ENCODE measurements around the gene RRM2.

Gene RRM2

DNA sequence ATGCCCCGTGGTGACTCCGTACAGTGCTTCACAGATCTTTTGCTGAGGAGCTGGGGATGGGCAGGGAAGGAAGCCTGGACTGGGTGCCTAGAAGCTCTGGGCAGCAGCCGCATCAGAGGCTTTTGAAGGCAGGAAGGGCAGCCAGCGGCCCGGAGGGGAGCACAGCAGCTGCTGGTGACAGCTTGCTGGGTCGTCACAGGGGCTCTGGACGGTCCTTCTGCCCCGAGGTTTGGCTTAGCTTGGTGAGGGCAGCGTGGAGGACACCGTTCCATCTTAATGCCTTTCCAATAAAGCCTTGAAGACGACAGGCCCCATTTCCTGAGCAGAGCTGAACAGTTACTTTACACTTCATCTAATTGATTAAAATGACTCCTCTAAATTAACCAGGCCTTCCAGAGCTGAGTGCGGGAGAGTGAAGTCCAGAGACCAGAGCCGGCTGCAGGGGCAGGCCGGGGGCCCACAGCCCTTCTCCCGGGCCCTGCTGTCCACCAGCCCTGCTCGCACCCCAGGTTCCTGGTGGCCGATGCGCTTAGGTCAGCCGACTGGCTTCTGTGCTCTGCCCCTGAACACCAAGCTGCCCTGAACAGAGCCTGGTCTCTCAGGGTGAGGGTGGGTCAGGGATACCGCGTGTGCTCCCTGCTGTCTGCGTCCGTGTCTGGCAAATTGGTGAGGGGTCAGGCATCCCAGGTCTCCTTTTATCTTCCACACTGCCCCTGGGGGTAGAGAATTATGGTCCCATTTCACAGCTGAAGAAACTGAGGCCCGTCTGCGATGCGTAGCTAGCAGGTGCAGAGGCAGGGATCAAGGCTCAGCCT, 43.5 kb downstream of the RRM2 start:
- Histone ChIP-seq H3K27me3 (ENCODE audit: insufficient read depth, low read length, poor library complexity, severe bottlenecking) (no peaks in the 10 kb centered on the region), H3K4me2 (ENCODE audit: low read depth, low read length, poor library complexity, severe bottlenecking) (no peak overlapping the region), H3K4me1 (ENCODE audit: insufficient read depth, low read length, poor library complexity, severe bottlenecking) (no peaks in the 10 kb centered on the region), H2AFZ (ENCODE audit: low read length) (no peak overlapping the region), H3K79me2 (ENCODE audit: insufficient read depth, low read length) (no peaks in the 10 kb centered on the region), H4K20me1 (ENCODE audit: insufficient read depth, low read length, poor library complexity, severe bottlenecking) (no peaks in the 10 kb centered on the region), H3K9me2 (replicated peaks; ENCODE audit: low read depth, low read length) (no peaks in the 10 kb centered on the region), H3F3A (ENCODE audit: low read depth) (no peaks in the 10 kb centered on the region), H3K9me3 (ENCODE audit: insufficient read depth, low read depth, low read length) (no peaks in the 10 kb centered on the region), H3K36me3 (ENCODE audit: insufficient read depth, low read length) (peaks cover 60% of the 10 kb centered on the region; the same call in 1 of the 2 replicates), H3K9ac (ENCODE audit: low read depth, low read length, poor library complexity, severe bottlenecking) (no peak overlapping the region), H3K4me3 (ENCODE audit: low read length, poor library complexity, severe bottlenecking) (no peak overlapping the region)
- no peak for TF ChIP-seq EZH2phosphoT487 (IDR thresholded peaks at IDR 0.05; ENCODE audit: borderline replicate concordance)
- TF ChIP-seq, protein P1, sequence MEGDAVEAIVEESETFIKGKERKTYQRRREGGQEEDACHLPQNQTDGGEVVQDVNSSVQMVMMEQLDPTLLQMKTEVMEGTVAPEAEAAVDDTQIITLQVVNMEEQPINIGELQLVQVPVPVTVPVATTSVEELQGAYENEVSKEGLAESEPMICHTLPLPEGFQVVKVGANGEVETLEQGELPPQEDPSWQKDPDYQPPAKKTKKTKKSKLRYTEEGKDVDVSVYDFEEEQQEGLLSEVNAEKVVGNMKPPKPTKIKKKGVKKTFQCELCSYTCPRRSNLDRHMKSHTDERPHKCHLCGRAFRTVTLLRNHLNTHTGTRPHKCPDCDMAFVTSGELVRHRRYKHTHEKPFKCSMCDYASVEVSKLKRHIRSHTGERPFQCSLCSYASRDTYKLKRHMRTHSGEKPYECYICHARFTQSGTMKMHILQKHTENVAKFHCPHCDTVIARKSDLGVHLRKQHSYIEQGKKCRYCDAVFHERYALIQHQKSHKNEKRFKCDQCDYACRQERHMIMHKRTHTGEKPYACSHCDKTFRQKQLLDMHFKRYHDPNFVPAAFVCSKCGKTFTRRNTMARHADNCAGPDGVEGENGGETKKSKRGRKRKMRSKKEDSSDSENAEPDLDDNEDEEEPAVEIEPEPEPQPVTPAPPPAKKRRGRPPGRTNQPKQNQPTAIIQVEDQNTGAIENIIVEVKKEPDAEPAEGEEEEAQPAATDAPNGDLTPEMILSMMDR (conservative IDR thresholded peaks at IDR 0.05; ENCODE audit: low read length): no peak

DNA sequence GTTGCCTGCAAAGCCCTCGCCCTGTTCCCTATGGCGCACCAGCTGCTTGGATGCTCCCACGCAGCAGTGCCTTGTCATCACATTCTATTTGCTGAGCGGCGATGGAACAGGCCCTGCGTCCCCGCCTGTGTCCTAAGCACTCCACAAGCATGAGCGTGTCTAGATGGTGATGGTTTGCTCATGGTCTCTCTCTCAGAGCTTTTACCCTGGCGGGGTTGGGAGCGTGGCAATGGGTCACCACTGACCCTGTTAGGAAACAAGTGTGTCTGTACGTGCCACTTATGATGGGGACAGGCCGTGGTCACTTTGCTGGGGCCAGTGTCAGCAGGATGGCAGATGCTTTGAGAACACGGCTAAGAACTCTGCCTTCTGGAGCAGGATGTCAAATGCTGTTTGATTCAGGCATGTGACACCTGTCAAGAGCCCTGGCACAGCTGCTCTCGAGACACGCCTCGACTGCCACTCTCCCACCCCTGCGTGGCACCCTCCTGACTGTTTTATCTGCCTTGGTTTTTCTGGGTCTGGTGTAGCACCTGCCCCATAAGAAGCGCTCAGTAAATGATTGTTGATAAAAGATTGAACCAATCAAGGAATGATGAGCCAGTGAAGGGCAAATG, 44.2 kb downstream of the RRM2 start:
- Histone ChIP-seq H3K9ac (ENCODE audit: low read depth, low read length, poor library complexity, severe bottlenecking) (no peak overlapping the region), H3K9me3 (ENCODE audit: insufficient read depth, low read depth, low read length) (no peaks in the 10 kb centered on the region), H3K4me2 (ENCODE audit: low read depth, low read length, poor library complexity, severe bottlenecking) (no peak overlapping the region), H3F3A (ENCODE audit: low read depth) (no peaks in the 10 kb centered on the region), H4K20me1 (ENCODE audit: insufficient read depth, low read length, poor library complexity, severe bottlenecking) (no peaks in the 10 kb centered on the region), H3K36me3 (ENCODE audit: insufficient read depth, low read length) (peaks cover 60% of the 10 kb centered on the region; the same call in 1 of the 2 replicates), H2AFZ (ENCODE audit: low read length) (no peak overlapping the region), H3K4me3 (ENCODE audit: low read length, poor library complexity, severe bottlenecking) (no peak overlapping the region), H3K4me1 (ENCODE audit: insufficient read depth, low read length, poor library complexity, severe bottlenecking) (no peaks in the 10 kb centered on the region), H3K79me2 (ENCODE audit: insufficient read depth, low read length) (no peaks in the 10 kb centered on the region), H3K27me3 (ENCODE audit: insufficient read depth, low read length, poor library complexity, severe bottlenecking) (no peaks in the 10 kb centered on the region), H3K9me2 (replicated peaks; ENCODE audit: low read depth, low read length) (no peaks in the 10 kb centered on the region)
- TF ChIP-seq, protein P1 (conservative IDR thresholded peaks at IDR 0.05; ENCODE audit: low read length): no peak
- no peak for TF ChIP-seq EZH2phosphoT487 (IDR thresholded peaks at IDR 0.05; ENCODE audit: borderline replicate concordance)

DNA sequence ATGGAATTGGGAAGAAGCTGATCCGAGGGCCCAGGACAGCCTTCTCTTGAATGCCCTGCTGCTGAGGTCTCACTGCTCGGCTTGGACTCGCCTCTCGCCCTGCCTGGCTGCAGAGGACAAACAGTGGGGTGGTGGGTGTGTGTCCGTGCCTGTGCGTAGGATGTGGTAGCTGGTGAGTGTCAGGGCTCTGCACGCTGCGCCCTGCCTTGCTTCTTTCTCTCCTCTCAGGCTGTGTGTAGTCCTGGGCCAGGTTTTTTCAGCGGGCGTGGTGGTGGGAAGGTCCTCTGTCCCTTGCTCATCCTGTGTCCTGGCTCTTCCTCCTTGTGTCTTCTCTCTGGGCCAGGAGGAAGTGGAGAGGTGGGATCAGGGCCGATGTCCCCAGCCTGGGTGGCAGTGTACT, 44.8 kb downstream of the RRM2 start:
- Histone ChIP-seq H3K9me2 (replicated peaks; ENCODE audit: low read depth, low read length) (no peaks in the 10 kb centered on the region), H3K9ac (ENCODE audit: low read depth, low read length, poor library complexity, severe bottlenecking) (no peak overlapping the region), H3K36me3 (ENCODE audit: insufficient read depth, low read length) (peaks cover 60% of the 10 kb centered on the region; the same call in 1 of the 2 replicates), H2AFZ (ENCODE audit: low read length) (no peak overlapping the region), H3K79me2 (ENCODE audit: insufficient read depth, low read length) (no peaks in the 10 kb centered on the region), H3K27me3 (ENCODE audit: insufficient read depth, low read length, poor library complexity, severe bottlenecking) (no peaks in the 10 kb centered on the region), H4K20me1 (ENCODE audit: insufficient read depth, low read length, poor library complexity, severe bottlenecking) (no peaks in the 10 kb centered on the region), H3F3A (ENCODE audit: low read depth) (no peaks in the 10 kb centered on the region), H3K4me3 (ENCODE audit: low read length, poor library complexity, severe bottlenecking) (no peak overlapping the region), H3K9me3 (ENCODE audit: insufficient read depth, low read depth, low read length) (no peaks in the 10 kb centered on the region), H3K4me1 (ENCODE audit: insufficient read depth, low read length, poor library complexity, severe bottlenecking) (no peaks in the 10 kb centered on the region), H3K4me2 (ENCODE audit: low read depth, low read length, poor library complexity, severe bottlenecking) (no peak overlapping the region)
- TF ChIP-seq, protein P1 (conservative IDR thresholded peaks at IDR 0.05; ENCODE audit: low read length): no peak
- TF ChIP-seq EZH2phosphoT487 (IDR thresholded peaks at IDR 0.05; ENCODE audit: borderline replicate concordance): no peak

All from Loucy (cell line).